GM19023 (cell line): ENCODE measurements around the gene ADGRG6.
"Not testable (repeated sequence)": the region's sequence is repeated elsewhere in the genome, so short reads cannot be mapped to it uniquely, and the experiment has no call there.

ENCODE experiments used
- ATAC-seq: cut with Tn5 transposase; IDR thresholded peaks from one replicate; pipeline ENCODE4 v1.9.1; 2021; ENCODE audit warnings: mild to moderate bottlenecking, moderate library complexity; ENCODE audit not compliant: unreplicated experiment

ADGRG6 gene

DNA sequence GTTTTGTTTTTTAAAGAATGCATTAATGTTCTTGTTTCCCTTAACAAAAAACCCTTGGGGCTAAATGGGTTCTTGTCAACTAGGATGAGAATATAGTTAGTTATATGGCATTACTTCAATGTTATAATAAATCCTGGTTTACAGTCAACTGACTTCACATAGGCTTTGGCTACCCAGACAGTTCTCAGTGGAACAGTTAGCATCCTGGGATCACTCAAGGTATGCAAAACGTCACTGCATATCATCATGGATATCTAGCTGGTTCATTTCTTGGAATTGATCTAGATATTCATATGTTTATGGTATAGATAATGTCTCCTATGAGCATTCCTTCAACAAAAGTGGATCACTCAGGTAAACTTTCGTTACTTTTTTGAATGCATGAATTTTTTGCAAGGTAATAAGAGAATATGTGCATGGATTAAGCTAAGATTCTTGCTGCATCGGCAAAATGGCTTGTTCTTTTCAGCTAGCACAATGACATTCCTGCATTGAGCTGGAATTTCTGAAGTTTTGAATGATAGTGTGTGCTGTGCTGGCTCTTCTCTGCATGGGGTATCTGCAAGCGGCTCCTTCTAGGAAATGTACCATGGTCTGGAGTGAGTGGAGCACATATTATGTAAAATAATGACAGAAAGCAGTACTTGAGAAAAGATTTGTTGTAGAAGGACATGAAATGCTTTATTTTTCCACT, 138.9 kb downstream of the ADGRG6 start:
- ATAC-seq, result no peak

DNA sequence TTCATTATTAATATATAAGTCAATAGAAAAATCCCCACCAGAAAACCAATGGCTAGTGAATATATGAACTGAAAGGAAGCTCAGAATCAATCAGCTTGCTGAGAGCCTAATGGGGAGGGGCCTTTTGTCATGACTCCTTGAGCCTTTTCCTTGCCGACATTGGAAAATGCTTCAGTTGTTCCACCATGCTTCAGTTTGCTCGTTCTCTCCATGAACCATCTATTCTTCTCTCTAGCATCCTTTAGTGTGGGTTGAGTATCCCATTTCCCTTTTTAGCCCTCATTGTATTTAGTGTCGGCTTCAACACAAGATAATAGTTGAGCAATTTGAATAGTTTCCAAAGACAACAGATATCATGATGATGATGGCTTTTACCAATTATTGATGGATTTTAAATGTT, 139.9 kb downstream of the ADGRG6 start:
- no peak for ATAC-seq

DNA sequence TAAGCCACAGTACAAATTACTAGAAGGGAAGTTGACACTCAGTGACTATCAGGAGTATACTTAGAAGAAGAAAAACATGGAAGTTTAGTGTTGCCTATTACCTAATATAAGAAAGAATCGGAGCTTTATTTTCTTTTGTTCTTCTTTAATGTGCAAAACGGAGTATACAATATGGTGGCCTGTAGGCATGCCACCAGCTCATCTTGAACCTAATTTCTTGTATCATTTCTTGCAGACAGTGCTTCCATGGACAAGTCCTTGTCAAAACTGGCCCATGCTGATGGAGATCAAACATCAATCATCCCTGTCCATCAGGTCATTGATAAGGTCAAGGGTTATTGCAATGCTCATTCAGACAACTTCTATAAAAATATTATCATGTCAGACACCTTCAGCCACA, 141.3 kb downstream of the ADGRG6 start:
- ATAC-seq, result no peak

DNA sequence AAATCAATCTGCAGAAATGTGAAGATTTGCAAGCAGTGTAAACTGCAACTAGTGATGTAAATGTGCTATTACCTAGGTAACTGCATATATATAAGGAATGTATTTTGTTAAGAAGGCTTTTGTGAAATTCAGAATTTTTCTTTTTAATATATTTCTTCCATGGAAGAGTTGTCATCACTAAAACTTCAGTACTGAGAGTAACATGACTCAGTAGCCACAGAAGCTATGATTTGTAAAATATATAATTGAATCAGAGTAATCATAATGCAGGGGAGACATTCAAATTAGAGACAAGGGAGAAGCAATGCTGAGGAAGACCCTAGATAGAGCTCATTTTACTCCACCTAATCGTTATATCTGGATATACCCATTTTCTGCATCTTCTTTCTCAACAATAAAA, 141.7 kb downstream of the ADGRG6 start:
- no peak for ATAC-seq

DNA sequence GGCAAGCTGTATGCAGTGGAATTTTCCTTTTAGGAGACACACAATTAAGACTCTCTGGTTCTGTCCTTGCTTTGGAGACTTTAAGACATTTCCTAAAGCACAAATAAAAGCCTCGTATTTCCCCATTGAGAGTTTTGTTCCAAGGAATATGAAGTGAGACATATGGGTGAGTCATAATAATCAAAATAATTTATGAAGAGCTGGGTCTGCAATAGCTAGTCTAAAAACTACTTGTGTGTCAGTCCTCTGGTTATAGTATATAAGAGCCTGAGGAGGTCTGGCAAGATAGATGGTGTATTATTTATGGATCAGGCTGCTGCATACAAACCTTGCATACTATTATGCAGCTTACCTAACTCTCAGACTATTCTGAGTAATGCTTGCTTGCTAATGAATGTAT, 142.6 kb downstream of the ADGRG6 start:
- no peak for ATAC-seq

DNA sequence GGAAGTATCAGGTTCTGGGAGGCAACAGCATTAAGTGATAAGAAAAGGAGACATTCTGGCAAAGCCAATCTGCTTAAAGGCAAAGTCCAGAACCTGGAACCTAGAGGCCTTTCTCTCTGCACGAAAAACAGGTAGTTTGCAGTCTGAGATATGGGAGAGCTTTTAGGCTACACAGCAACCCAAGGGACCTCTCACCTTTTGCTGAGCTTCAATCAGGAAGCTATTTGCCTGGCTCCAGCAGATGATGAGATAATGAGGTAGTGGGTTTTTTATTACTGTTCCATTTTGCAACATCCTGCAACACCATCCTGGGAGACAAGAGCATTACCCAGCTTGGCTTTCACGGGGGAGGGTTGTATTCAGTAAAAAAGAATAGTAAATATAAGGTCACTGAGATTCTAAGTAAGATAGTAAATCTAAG, 143.1 kb downstream of the ADGRG6 start:
- no peak for ATAC-seq

DNA sequence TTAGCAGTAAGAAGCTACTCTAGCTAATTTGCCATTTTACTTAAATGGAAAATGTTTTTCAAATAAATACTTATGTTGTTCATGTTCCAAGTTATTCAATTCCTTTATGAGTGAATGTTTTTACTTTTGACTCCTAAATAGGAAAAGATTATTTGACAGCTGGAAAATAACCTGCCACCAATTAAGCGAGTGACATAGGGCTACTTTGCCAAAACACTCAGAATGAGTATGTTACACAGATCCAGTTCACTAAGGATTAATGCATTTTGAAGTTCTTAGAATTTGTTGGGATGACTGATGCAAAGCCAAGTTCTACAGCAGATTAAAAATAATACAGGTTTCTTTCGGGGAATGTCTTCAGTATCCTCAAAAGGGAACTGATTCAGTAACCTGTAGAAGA, 144.4 kb downstream of the ADGRG6 start:
- ATAC-seq, result no peak

DNA sequence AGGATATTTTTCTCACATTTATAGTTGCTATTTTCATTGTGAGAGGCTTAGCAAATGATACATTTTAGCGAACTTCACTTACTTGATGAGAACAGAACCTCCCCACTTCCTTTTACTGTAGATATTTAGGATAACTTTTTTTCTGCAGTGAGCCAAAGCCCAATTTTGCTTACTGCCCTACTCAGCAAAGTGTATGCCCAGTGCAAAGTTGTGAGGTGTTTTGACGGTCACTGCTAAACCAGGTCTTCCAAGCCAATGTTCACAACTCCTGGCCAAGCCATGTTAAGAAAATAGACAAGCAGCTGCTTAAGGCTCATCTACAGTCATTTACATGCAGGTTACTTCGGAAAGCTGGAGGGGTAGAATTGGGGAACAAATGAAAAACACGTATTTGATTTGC, 144.8 kb downstream of the ADGRG6 start:
- no peak for ATAC-seq

DNA sequence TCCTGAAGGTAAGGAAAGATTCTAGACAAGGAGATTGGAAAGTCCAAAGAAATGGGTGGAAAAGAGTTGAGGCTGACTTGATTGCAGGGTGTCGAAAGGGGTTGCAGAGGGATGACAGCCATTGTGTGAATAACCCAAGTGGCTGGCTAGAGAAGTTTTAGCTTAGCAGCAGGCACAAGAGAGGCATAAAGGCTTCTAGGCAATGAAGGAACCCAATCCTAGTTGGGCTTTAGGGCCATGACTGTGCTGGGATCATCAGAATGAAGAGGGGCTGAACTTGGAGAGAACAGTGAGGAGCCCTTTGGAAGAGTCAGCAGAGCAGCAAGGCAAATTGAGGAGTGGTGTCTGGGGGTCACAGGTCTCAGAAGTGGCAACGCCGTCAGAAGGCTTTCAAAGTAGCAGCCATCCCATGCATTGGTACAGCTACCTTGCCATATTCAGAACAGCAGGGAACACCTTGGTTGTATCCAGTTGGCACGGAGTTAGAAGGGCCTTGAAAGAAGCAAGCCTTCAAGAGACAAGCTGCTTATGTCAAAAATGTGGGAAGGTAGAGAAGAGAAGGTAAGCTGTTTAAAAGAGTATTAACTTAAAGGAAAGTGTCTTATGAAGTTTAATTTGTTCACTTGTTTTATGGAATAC, 146.4 kb downstream of the ADGRG6 start:
- no peak for ATAC-seq

DNA sequence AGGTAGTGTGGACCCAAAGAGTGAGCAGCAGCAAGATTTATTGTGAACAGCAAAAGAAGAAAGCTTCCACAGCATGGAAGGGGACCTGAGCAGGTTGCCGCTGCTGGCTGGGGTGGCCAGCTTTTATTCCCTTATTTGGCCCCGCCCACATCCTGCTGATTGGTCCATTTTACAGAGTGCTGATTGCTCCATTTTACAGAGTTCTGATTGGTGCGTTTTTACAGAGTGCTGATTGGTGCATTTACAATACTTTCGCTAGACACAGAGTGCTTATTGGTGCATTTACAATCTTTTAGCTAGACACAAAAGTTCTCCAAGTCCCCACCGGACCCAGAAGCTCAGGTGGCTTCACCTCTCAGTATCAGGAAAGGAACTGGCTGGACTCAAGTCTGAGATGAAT, 149.0 kb downstream of the ADGRG6 start:
- not testable (repeated sequence) for ATAC-seq

DNA sequence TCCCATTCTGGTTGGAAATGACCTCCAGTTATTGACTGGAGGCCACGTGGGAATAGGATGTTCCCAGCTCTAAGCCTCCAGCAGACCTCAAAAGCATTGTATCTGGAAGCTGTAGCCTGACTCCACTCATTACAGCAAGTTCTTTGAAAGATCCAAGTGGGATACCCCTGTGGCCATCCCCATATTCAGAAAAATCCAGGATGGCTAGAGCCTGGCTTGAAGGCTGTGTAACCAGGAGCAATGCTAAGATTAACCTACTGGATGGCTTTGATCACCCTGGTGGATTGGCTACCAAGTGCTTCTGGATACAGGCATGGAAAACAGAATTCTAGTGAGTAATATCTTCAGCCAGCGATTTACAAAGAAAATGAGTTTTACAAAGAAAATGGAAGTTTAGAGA, 151.2 kb downstream of the ADGRG6 start:
- ATAC-seq, result no peak

DNA sequence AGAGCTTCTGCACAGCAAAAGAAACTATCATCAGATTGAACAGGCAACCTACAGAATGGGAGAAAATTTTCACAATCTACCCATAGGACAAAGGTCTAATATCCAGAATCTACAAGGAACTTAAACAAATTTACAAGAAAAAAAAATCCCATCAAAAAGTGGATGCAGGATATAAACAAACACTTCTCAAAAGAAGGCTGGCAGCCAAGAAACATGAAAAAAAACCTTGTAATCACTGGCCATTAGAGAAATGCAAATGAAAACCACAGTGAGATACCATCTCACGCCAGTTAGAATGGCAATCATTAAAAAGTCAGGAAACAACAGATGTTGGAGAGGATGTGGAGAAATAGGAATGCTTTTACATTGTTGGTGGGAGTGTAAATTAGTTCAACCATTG, 152.4 kb downstream of the ADGRG6 start:
- ATAC-seq, result not testable (repeated sequence)

DNA sequence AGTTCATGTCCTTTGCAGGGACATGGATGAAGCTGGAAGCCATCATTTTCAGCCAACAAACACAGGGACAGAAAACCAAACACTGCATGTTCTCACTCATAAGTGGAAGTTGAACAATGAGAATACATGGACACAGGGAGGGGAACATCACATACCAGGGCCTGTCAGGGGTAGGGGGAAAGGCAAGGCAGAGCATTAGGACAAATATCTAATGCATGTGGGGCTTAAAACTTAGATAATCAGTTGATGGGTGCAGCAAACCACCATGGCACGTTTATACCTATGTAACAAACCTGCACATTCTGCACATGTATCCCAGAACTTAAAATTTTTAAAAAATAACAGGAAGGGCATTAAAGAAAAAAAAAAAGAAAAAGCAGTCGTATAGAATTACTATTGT, 153.0 kb downstream of the ADGRG6 start:
- not testable (repeated sequence) for ATAC-seq

DNA sequence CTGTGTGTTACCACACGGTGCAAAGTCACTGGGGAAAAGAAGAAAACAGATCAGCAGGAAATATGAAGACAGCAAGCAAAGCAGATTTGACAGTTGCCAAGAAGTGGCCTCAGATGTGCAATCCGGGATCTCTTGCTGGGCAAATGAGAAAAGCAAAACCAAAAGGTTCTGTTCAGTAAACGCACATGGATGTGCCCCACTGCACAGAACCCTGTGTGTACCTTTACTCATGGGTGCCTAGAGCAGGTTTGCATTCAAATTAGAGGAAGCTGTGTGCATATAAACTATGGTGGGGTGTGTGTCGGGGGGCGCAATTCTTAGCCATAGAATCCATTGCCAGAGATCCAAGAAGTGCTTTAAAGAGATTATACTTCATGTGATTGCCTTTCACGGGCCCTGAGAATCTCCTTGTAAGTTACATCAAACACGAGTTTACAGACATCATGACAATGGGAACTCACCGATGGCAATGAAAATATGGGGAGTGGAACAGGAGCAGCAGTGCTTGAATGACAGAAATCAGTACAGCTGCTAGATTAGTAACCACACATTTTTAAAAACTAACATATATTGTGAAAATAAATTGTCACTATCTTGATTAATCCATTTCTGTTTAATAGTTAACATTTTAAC, 154.3 kb downstream of the ADGRG6 start:
- ATAC-seq, result no peak

DNA sequence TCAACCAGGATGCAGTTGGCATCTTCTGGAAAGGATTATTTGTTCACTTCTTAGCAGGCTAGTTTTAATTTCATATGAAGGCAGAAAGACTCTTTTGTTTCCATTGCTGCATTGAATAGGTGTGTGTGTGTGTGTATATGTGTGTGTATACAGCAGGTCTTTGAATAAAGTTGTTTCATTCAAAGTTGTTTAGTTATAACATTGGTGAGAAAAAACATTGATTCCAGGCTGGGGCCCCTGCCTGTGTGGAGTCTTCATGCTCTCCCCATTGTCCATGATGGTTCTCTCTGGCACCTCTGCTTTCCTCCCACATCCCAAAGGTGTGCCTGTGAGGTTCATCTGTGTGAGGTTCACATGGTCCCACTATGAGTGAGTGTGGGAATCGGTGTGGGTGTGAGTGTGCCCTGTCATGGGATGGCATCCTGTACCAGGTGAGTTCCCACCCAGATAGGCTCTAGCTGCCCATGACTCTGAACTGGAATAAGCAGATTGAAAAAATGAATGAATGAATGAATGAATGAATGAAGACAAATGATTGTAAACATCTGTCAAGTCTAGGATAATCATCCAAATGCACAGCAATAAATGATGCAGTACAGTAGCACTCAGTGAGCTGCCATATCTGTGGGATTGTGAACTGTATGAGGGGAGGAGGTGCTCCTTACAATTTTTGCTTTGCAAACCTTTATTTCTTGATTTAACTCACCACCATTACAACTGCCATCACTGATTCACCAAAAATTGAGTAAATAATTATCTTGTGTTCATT, 156.0 kb downstream of the ADGRG6 start:
- no peak for ATAC-seq

DNA sequence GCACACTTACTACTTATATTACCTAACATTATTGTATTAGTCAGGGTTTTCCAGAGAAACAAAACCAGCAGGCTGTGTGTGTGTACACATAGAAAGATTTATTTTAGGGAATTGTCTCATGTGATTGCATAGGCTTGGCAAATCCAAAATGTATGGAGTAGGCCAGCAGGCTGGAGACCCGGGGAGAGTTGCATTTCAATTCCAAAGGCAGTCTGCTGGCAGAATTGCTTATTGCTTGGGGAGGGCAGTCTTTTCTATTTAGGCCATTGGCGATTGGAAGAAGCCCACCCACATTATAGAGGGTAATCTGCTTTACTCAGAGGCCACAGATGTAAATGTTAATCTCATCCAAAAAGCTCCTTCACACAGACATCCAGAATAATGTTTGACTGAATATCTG, 157.0 kb downstream of the ADGRG6 start:
- ATAC-seq, result no peak

DNA sequence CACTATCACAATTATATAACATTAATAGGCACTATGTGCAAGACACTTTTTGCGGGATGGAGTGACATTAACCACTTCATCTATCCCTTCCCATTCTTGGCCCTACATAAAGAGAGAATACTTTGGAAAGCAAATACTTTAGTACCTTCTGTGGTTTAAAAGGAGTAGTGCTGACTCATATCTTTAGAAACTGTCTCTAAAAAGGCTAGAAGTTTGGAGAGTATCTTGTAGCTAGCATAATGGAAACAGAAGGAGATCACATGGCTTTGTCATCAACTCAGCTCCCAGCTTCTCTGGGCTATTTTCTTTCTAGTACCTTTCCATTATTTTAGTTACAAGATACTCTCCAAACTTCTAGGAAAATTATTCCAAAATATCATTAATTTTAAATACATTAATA, 157.5 kb downstream of the ADGRG6 start:
- no peak for ATAC-seq

DNA sequence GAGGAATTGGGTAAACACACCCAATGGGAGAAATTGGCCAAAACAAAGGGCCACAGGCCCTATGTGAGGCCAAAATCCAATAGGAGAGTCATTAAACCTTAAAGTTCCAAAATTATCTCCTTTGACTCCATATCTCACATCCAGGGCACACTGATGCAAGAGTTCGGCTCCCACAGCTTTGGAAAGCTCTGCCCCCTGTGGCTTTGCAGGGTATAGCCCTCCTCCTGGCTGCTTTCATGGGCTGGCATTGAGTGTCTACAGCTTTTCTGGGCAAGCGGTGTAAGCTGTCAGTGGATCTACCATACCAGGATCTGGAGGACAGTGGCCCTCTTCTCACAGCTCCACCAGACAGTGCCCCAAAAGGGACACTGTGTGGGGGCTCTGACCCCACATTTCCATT, 160.5 kb downstream of the ADGRG6 start:
- ATAC-seq, result no peak

DNA sequence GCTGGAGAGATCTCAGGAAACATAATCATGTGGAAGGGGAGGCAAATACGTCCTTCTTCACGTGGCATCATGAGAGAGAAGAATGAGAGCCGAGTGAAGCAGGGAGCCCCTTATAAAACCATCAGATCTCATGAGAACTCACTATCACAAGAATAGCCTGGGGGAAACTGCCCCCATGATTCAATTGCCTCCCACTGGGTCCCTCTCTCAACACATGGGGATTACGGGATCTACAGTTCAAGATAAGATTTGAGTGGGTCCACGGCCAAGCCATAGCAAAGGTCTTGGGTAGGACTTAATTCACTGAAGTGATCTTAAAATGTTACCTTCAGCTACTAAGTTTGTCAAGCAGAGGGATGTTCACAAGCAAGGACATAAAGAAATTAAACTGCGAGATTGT, 162.2 kb downstream of the ADGRG6 start:
- no peak for ATAC-seq

DNA sequence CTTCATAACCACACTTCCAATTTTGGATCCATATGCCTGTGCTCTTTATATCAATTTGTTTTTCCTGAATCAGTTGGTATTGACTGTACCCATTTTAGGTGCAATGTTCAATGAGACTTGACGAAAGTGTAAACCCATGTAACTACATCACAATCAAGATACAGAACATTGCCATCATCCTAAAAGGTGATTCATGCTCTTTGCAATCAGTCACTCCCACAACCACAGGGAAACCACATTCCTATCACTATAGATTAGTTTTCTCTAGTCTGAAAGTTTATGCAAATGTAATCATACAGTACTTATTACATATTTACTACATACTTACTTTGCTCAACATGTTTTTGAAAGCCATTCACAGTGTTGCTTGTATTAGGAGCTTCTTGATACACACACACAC, 167.4 kb downstream of the ADGRG6 start:
- no peak for ATAC-seq

DNA sequence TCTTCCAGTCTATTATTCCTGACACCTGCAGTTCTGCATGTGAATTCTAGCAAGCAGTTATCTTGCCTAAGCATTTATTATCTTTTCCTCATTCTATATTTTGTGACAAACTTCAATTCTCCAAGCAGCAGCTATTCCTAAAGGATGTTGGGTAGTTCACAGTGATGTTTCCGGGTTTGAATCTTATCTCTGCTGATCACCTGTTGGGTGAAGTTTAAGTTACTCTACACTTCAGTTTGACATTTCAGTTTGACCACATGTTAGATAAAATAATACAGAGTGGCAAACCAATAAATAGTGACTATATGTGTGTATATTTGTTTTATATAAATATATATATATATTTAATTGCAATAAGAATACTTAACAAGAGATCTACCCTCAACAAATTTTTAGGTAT, 168.6 kb downstream of the ADGRG6 start:
- ATAC-seq, result no peak
